ENCODE data around the gene PASD1.

DNA sequence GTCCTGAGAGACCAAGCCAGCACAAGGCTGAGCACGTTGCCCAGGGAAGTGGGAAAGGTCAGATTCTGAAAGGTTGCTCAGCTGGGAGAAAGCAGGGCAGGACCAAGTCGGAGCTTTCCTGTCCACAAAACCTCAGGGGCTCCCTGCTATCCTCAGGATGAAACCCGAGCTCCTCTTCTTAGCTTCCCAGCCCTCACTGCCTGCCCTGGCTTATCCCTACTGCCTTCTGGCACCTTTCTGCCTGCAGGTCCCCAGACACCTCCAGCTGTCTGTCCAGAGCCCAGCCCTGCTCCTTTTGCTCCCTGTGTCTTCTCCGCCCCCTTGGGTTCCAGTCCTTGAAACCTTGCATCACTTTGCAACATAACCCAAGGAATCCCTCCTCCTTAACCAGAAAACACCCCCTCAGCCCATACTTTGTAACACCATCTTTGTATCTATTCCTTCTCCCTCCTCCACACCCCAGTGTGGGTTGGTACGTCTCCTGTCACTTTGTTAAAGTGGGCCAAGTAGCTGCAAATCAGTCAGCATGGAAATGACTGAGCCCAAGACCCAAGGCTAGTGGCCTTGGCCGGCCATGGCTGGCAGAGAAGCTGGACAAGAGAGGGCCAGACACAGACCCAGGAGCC, 111.8 kb downstream of the PASD1 start:
- no peak for TF ChIP-seq ASH2L (IDR thresholded peaks at IDR 0.05; ENCODE audit: borderline replicate concordance, low read depth)
- TF ChIP-seq, protein P1, sequence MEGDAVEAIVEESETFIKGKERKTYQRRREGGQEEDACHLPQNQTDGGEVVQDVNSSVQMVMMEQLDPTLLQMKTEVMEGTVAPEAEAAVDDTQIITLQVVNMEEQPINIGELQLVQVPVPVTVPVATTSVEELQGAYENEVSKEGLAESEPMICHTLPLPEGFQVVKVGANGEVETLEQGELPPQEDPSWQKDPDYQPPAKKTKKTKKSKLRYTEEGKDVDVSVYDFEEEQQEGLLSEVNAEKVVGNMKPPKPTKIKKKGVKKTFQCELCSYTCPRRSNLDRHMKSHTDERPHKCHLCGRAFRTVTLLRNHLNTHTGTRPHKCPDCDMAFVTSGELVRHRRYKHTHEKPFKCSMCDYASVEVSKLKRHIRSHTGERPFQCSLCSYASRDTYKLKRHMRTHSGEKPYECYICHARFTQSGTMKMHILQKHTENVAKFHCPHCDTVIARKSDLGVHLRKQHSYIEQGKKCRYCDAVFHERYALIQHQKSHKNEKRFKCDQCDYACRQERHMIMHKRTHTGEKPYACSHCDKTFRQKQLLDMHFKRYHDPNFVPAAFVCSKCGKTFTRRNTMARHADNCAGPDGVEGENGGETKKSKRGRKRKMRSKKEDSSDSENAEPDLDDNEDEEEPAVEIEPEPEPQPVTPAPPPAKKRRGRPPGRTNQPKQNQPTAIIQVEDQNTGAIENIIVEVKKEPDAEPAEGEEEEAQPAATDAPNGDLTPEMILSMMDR (IDR thresholded peaks at IDR 0.05 in 2 of 3, conservative IDR thresholded peaks at IDR 0.05 in 1 of 3; ENCODE audit: control insufficient read depth in 2 of 3, extremely low read depth in 1 of 3, insufficient read depth in 1 of 3, low read depth in 3 of 3, low read length in 3 of 3), result no peak
